Activated T-helper 9 cell treated with anti-CD3 and anti-CD28 coated beads, Interleukin-2, amount 50 U/mL, for 16 hours (primary cell): ENCODE measurements around the gene CFAP92.

Experiments used
- DNase-seq: peaks from one replicate; pipeline ENCODE4 v3.0.0-alpha.2; 2020; ENCODE audit warnings: low read depth

Gene CFAP92

DNA sequence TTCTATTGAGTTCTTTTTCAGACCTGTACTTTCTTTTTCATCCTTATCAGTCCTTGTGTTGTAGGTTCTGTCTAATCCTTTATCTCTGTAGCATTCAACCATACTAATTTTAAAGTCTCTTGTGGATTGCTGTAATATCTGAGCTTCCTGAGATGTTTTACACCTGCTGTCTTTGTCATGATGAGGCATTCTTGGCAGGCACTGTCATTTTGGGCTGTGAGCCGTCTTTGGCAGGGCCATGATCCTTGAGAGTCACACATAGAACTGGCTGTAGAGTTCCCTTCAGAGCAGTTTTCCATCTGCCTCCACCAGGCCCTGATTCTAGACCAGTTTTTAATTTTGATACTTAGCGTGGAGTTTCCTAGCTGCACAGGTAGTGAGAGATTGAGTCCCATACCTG is 13.9 kb upstream of the CFAP92 start:
- DNase-seq, result no peak

DNA sequence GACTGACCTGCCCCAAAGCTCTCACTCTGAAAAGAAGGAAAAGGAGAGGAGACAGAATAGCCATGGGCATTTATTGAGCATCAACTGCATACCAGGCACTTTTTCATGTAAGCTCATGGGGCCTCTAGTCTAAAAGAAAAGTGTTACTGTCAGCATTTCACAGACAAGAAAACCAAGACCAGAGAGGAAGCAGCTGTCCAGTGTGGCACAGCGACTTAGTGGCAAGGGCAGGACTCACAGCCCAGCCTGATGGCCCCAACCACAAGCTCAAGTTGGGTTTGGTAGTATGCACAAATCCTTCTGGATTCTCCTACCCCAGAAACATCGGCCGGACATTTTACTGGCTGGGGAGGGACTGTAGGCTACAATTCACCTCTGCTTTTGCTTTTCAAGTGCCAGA is 13.0 kb upstream of the CFAP92 start:
- DNase-seq, result no peak

DNA sequence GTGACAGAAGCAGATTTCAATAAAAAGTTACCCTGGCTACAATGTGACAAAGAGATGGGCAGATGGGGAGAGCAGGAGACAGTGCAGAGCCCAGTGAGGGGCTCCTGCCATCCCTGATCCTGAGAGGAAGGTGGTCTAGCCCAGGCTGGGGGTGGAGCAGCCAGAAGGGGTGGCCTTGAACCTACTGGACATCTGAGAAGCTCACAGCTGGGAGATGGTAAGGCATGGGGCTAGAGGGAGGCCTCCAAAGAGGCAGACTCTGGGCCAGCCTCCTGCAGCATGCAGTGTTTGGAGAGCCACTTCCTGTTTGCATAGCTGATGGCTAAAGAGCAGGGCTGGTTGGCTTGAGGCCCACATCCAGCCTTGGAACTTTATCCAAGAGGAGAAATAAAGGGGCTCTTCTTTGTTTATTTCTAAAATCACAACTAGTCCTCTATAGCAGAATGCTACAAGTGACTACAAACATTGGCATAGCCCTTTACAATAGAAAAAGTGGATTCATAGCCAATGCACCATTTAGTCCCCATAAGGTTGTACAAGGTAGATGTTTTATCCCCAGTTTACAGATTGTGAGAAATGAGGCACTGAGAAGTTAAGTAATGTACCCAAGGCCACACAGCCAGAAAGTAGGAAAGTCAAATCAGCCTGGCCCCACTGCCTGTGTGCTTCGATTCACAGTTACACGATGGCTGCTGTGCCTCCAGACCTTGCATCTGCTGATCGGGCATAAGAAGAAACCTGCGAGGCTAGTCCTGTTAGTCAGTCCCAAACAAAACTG is 11.8 kb upstream of the CFAP92 start:
- DNase-seq, result no peak

DNA sequence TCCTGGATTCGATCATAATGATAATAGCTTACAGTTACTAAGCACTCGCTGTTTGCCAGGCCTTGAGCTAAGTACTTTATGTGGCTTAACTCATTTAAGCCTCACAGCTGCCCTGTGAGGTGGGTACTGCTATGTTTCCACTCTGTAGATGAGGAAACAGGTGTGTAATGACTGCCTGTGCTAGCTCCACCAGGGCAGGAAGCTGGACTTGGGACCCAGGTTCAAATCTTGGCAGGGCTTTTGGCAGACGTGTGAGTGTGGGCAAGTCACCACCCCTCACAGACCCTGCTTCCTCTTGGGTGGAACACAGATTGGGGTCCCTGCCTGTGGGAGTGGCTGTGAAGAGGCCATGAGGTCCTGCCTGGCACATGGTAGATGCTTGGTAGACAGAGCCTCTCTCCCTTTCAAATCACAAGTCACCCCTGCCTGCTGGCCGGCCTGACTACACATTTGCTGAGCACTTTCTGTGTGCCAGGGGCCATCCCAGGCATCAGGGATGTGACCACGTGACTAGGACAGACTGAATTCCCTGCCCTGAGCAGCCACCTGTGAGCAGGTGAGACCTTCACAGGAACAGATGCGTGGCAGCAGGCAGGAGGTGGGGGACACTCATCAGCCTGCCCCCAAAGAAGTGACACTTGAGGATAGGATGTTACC is 10.9 kb upstream of the CFAP92 start:
- no peak for DNase-seq

DNA sequence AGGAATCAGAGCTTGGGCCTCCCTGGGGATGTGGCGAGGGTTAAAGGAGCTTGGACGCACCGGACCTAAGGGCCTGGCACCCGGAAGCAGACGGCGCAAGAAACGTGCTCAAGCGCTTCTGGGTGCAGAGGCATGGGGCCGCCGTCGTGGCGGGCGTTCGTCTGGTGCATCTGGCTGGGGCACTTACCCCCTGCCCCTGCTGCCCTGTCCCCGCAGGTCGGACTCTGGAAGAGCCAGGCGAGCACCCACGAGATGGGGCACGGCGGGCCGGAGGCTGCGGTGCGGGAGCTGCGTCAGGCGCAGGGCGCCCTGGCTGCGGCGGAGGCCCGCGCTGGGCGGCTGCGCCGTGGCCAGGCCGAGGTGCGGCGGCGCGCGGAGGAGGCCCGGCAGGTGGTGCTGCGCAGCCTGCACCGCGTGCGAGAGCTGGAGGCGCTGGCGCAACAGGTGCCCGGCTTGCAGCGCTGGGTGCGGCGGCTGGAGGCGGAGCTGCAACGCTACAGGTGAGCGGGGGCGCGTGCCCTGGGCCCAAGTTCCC is 9.8 kb upstream of the CFAP92 start:
- DNase-seq, result peak; percentile 39

DNA sequence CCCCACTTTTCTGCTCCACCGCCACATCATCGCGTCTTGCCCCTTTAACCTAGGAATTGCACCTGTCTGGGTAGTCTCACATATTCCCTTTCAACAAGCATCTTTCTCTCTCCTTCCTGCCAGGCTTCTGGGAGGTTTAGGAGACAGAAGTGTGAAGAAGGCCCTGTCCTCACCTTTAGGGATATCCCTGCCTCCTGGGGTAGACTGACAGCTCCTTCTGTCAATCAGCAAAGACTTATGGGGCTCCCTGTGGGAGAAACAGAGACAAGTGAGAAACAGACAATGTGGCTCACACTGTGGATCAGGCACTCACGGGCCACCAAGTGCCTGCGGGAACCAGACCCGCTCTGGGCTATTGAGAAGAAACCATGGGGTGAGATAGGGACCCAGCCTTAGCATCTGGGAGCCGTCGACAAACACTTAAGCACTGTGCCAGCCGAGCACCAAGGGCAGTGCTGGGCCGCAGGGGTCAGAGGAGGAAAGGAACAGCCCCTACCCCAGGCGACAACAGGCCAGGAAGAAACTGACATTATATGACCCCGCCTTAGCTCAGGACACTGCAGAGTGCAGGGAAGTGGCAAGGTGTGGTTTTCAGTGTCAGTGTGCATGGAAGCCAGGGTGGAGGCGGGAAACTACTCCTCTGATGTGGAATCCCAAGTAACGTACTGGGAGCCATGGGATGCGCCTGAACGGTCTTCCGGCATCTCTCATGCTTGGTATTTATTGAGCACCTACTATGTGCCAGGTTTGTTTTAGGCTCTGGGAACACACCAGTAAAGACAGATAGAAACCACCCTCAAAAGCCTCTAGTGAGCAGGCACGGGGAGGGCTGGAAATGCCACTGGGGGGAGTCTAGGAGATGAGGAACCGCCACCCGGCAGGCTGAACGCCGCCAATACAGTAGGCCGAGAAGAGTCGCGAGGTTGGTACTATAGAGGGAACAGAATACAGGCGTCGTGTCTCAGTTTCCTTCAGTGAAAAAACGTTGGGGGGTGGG is 9.0 kb upstream of the CFAP92 start:
- no peak for DNase-seq

DNA sequence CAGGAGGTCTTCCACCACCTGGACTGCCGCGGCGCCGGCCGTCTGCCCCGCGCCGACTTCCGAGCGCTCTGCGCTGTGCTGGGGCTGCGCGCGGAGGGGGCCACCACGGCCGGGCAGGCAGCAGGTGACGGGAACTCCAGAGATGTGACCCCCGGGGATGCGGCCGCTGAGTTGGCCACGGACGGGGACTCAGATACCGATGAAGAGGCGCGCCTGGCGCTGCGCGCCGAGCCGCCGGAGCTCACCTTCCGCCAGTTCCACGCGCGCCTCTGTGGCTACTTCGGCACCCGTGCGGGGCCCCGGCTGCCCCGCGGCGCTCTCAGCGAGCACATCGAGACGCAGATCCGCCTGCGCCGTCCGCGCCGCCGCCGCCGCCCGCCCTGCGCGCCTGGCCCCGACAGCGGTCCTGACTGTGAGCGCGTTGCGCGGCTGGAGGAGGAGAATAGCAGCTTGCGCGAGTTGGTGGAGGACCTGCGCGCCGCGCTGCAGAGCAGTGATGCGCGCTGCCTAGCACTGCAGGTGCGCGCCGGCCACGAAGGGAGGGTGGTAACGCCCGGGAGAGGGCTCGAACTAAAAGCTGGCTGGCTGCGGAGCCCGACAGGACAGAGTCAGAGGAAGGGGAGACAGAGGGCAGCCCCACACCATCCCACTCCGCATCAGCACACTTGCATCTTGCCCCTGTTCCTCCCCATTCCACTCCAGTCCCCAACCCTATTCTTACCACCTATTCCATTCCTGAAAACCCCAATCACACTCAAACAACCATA is 8.1 kb upstream of the CFAP92 start:
- DNase-seq, result no peak

DNA sequence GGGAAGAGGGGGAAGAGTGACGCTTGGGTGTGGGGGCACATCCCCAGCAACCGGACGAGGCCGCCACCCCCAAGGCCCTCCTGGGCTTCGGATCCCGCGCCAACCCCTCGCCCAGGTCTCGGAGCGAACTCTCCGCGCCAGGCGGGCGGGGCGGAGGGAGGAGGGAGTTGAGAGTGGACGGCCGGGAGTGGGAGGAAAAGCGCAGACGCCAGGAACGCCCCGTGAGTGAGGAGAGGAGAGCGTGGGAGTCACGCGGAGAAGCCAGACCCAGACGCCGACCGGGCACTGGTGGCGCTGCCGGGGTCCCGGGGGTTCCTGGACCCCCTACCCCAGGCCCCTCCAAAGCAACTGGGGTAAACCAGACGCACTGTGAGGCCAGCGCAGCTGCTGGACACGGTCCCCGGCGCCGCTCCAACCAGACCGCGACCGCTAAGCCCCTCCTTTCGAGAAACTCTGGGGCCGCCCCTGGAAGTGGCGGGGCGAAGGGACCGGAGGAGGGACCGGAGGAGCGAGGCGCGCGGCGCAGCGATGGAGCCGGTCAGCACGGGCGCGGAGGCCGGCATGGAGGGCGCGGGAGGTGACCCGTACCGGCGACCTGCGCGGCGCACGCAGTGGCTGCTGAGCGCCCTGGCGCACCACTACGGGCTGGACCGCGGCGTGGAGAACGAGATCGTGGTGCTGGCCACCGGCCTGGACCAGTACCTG is 7.4 kb upstream of the CFAP92 start, which contains the start of gene EFCC1:
EFCC1 (plus strand) TSS at position 204 of the 705 bp plus-strand sequence; CDS start at position 529, 325 bp downstream.
- DNase-seq, result no peak

DNA sequence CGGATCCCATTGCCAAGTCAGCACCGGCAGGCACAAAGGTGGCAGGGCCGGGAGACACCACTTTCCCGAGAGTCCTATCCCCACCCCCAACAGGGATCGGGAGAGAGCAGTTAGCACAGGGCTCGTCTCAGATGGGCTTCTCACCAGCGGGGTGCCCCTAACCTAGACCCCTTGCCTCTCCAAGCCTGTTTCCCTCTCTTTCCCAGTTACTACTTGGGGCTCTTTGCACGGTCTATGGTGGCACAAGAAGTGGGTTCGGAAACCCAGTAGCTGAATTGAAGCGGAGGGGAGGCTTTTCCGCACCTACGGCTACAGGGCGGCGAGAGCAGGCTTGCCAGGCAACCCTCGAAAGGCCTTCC is 6.8 kb upstream of the CFAP92 start:
- DNase-seq, result no peak

DNA sequence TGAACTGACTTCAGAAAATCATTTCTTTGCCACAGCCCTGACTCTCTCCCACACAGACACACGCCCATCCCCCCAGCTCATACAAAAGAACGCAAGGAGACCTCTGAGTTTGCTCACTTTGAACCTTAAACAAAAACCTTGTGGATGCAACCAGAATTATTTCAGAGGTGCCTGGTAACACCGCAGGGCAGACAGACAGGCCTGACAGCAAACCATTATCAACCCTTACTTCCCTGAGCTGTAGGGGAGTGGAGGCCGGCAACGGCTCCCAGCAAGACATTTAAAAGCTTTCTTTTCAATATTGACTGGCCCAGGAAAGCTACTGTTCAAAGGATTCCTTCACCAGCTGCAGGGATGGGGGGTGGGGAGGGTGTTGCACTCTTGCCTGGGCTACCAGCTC is 5.2 kb upstream of the CFAP92 start:
- no peak for DNase-seq

DNA sequence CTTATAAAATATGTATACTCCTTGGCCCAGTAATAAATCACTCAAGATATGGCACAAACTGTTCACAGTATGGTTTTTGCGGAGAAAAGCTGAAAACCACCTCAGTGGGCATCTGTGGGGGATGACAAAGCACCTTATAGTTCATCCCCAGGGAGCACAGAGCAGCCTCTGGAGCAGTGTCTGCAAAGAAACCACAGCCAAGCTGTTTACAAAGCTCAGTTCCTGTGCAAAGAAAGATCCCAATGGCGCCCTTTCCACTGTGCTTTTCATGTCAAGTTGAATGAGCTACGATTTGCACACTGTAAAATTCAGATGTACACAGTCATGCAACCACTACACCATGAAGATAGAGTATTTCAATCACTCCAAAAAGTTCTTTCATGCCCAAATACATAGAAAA is 4.7 kb upstream of the CFAP92 start:
- no peak for DNase-seq

DNA sequence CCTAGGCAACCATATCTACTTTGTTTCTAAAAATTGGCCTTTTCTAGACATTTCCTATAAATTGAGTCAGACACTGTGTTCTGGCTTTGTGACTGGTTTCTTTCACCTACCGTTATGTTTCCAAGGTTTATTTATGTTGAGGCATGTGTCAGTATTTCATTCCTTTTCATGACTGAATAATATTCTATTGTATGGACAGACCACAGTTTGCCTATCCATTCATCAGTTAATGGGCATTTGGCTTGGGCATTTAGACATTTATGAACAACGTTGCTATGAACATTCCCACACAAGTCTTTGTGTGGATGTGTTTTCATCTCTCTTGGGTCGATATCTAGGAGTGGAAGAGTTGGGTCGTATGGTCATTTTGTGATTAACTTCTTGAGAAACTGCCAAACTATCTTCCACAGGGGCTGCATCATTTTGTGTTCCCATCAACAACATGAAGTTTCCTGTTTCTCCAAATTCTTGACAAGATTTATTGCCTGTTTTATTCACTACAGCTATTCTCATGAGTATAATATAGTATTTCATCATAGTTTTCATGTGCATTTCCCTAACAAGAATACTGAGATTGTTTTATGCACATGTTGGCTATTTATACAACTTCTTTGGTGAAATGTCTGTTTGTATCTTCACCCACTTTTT is 3.7 kb upstream of the CFAP92 start:
- DNase-seq, result no peak

DNA sequence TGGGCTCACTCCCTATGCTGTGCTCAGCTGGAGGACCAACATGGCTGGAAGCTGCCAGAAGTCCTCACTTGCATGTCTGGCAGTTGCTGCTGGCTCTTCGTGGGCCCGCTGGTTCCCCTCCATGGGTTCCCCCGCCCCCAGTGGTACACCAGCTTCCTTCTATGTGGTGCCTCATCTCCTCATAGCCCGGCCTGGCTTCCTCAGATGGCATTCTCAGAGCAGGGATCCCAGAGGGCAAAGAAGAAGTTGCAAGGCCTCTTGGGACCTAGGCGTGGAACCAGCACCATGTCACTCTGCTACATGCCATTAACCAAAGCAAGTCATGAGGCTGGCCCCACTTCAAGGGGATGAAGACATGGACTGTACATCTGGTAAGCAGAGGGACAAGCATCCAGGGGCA is 2.9 kb upstream of the CFAP92 start:
- DNase-seq, result no peak

DNA sequence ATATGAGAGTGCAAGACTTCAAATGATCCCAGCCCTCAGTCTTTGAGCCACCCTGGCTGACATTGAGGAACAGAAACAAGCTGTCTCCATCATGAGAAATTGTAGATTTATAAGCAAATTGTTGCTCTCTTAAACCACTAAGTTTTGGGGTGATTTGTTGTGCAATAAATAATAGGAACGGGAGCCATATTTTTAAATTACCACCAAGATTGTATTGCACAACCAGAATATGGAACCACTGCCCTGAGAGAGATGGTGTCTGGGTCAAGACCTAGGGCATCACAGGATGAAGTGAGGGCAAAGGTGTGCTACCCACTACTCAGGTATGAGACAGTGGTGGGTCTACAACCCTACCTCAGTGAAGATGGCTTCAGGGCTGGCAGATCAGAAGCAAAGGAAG is 2.3 kb upstream of the CFAP92 start:
- DNase-seq, result no peak

DNA sequence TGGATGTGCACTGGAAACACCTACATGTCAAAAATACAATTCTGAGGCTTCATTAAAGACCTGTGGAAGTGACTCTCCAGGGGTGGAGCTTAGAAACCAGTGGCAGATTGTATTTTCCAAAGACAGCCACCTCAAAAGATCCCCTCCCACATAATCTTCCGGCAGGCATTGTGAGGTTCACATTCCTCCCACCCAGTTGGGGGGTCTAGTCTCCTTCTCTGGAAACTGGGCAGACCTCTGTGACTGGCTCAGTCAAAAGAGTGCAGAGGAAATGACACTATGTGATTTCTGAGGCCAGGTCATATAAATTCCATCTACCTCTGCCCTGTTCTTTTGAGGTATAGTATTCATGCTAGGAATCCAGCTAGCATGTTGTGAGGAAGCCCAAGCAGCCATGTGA is 1.9 kb upstream of the CFAP92 start:
- no peak for DNase-seq

DNA sequence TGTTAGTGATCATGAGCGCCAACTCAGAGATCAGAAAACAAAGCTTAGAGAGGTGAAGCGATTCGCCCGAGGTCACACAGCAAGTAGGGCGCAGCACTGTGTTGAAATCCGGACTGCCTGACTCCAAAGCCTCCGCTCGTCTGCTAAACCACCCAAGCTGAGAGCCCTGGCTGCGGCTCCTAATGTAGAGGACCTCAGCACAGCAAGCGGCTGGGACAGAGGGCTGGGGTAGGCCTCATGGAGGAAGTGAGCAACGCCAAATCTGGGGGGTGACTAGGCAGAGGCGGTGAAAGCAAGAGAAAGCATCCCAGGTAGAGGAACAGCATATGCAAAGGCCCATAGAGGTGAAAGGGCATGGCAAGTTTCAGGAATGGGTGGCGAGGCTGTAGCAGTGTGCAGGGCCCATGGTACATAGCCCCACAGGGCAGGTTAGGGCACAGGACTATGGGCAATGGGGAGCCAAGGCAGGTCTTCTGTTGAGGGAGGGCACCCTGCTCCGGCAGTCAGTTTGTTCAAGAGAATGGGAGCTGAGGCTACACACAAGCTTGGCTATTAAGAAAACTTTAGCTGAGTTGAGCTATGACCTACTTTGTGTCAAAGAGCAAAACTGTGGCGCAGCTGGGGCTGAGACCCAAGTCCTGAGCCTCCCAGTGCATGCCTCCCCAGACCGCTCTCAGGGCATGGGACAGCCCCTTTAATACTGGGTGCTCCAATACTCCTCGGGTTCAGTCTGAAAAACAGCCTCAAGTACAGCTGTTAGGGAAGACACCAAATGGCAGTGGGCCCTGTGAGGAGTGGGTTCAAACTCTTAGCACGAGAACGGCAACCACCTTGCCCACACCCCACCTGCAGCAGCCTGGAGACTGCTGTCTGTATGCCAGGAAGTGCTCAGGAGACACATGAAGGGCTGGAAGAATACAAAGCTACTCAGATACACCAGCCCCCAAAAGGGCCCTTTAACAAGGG is 988 bp upstream of the CFAP92 start:
- DNase-seq, result no peak

DNA sequence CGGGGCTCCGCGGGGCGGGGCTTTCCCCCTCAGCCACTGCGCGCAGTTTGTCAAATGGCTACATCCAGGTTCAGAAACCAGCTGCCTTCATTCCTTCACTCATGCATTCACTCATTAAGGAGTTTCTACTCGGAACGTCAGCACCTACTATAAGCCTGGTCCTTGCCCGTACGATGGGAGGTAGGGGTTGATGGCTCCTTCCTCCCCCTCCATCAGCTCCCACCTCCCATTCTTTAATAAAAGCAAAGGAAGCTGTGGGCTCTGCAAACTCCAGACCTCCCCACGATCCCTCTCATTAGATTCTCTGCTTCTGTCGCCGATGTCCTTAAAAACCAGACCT is 267 bp upstream of the CFAP92 start:
- no peak for DNase-seq

DNA sequence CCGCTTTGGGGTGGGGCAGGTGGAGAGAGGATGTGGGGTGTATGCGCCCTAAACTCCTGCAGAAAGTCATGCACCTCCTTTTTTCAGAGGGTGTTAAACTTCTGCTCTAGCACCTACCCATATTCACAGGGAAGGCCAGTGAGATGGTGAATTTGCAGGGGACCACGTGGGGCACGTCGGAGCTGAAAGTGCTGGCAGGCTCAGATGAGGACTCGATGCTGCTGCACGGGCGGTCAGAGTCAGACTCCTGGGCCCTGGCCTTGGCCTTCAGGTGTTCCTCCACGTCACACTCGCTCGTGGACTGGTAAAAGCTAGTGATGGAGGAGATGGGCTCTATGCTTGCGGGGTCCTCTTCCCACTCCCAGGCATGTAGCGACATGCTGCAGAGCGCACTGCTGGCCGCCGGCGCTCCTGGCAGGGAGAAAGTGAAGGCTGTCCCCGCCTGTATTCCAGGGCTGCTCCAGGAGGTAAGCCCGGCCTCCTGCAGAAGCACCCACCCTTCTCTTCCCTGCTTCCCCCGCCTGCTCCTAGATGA is 883 bp downstream of the CFAP92 start:
- no peak for DNase-seq

DNA sequence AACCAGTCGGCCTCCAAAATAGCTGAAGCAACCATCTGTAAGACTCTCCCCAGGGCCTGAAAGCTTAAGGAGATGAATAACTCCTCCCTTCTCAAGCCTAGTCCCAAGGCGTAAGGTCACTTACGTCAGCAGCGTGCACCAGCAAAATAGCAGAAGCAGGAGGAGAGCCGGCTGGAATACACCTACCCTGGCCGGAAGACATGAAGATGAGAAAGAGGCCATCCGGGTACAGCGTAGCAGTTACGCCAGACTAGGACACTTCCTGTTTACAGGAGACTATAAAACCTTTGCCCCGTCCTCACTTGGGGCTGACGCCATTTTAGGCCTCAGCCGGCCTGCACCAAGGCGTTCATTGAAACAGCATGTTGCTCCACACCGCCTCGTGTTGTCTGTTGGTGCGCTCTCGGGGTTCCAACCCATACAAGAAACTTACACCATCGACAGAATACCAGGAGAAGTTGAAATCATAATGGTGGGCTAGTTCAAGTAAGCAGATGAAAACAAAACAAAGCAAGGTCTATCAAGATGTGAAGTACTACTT is 2.5 kb downstream of the CFAP92 start:
- DNase-seq, result no peak
